ENCODE measurements around the gene MED26.

GRCh38 chr19:16589917-16590316, 38.1 kb downstream of the MED26 start:
- TF ChIP-seq HIC1 (tag by site-specific recombination; IDR thresholded peaks at IDR 0.05) = peak; percentile 82
- no peak for TF ChIP-seq CTCF (tag by site-specific recombination; IDR thresholded peaks at IDR 0.05)
- no peak for TF ChIP-seq ZBTB11 (tag by site-specific recombination; conservative IDR thresholded peaks at IDR 0.05; ENCODE audit: low read depth)
- no peak for TF ChIP-seq PBX3 (CRISPR knock-in tag; IDR thresholded peaks at IDR 0.05)
- TF ChIP-seq BCL11A (tag by site-specific recombination; IDR thresholded peaks at IDR 0.05; ENCODE audit: low read depth) = no peak
- no peak for TF ChIP-seq ZNF274 (IDR thresholded peaks at IDR 0.05; ENCODE audit: low read length)
- no peak for TF ChIP-seq ZNF274 (tag by site-specific recombination; IDR thresholded peaks at IDR 0.05; ENCODE audit: borderline replicate concordance)
- no peak for TF ChIP-seq GLI4 (tag by site-specific recombination; IDR thresholded peaks at IDR 0.05)
- TF ChIP-seq ZNF776 (tag by site-specific recombination; IDR thresholded peaks at IDR 0.05; ENCODE audit: borderline replicate concordance) = no peak
- no peak for TF ChIP-seq AEBP2 (tag by site-specific recombination; IDR thresholded peaks at IDR 0.05; ENCODE audit: borderline replicate concordance)
- no peak for TF ChIP-seq ZSCAN5A (tag by site-specific recombination; IDR thresholded peaks at IDR 0.05)
- TF ChIP-seq YY1 (tag by site-specific recombination; IDR thresholded peaks at IDR 0.05) = no peak
- TF ChIP-seq ZNF521 (tag by site-specific recombination; IDR thresholded peaks at IDR 0.05) = no peak
- TF ChIP-seq ZNF501 (tag by site-specific recombination; IDR thresholded peaks at IDR 0.05) = no peak
- no peak for TF ChIP-seq ZNF266 (tag by site-specific recombination; IDR thresholded peaks at IDR 0.05; ENCODE audit: low read depth)

All from HEK293 (cell line).